ENCODE results near the gene THAP12. TPM values are rescaled to one million over a fixed set of nuclear protein-coding genes. Genes with fewer than 3 reads are reported as not detected.

THAP12 gene
- total RNA-seq, 1 experiment from 2014 or later: 102 TPM

DNA sequence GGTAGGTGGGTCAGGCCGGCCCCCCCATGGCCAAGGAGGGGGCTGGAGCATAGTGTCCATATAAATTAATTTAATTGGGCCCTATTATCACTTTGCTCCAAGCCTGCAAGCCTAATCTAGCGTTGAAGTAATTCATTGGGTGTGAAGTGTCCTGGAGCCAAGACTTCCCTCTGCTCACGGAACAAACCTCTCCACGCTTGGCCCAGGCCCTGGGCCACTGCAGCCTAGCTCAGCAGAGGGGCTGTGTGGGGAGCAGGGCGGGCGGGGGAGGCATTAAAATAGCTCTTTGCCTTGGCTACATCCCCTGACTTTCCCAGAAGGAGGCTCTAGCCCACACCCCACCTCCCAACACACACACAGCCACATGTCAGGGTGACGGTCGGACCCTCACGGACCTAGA, 73.5 kb downstream of the THAP12 start:
- H3K4me1 Mint-ChIP-seq (ENCODE audit: low read depth, unreplicated experiment): no peaks in the 10 kb centered on the region
- BruUV-seq (replicated peaks): no TSS peak
- Histone ChIP-seq H3K4me1 (no peaks in the 10 kb centered on the region), H3K4me3 (ENCODE audit: low read depth, low read length) (no peak overlapping the region), H3K27me3 (replicated peaks; ENCODE audit: control insufficient read depth, insufficient read depth, low read length) (no peaks in the 10 kb centered on the region), H3K9me3 (no peaks in the 10 kb centered on the region), H3K36me3 (ENCODE audit: control insufficient read depth, insufficient read depth, low read length) (no peaks in the 10 kb centered on the region)
- DNase-seq: no peak
- no peaks in the 10 kb centered on the region for H3K9me3 Mint-ChIP-seq (ENCODE audit: unreplicated experiment)
- H3K27me3 Mint-ChIP-seq (ENCODE audit: insufficient read depth, unreplicated experiment): no peaks in the 10 kb centered on the region
- no peaks in the 10 kb centered on the region for H3K36me3 Mint-ChIP-seq (ENCODE audit: insufficient read depth, unreplicated experiment)
- TF ChIP-seq CTCF (IDR thresholded peaks at IDR 0.05; ENCODE audit: insufficient read depth in 1 of 2, low read depth in 1 of 2, low read length in 1 of 2, severe bottlenecking in 1 of 2, unreplicated experiment in 1 of 2): no peak
- H3K4me3 Mint-ChIP-seq (ENCODE audit: unreplicated experiment): no peak overlapping the region
- ChIA-PET POLR2A (no interaction called here), CTCF (no interaction called here)
- no peak overlapping the region for H3K27ac Mint-ChIP-seq (ENCODE audit: unreplicated experiment)
- intact Hi-C loops (cut with micrococcal nuclease; ENCODE audit: unreplicated experiment): no loop called here

- no peak overlapping the region for H3K4me3 ChIP-seq (ENCODE audit: low read depth, low read length)
- CTCF ChIA-PET: interaction anchor here (1.4 to 1.9 kb wide), 2 partner anchors 10 to 95 kb away, joined by 7 to 9 read pairs; no protein-coding TSS in a partner anchor
- no peak for DNase-seq
- no peaks in the 10 kb centered on the region for H3K4me1 Mint-ChIP-seq (ENCODE audit: low read depth, unreplicated experiment)
- H3K4me3 Mint-ChIP-seq (ENCODE audit: unreplicated experiment): no peak overlapping the region
- POLR2A ChIA-PET: interaction anchor here (0.6 kb wide), 1 partner anchor 489 kb away, joined by 3 read pairs; no protein-coding TSS in a partner anchor
- H3K27me3 Mint-ChIP-seq (ENCODE audit: insufficient read depth, unreplicated experiment): no peaks in the 10 kb centered on the region
- TF ChIP-seq CTCF (IDR thresholded peaks at IDR 0.05; ENCODE audit: insufficient read depth in 1 of 2, low read depth in 1 of 2, low read length in 1 of 2, severe bottlenecking in 1 of 2, unreplicated experiment in 1 of 2): no peak
- intact Hi-C loops (cut with micrococcal nuclease; ENCODE audit: unreplicated experiment): no loop called here
- H3K4me1 ChIP-seq: no peaks in the 10 kb centered on the region
- H3K36me3 ChIP-seq (ENCODE audit: control insufficient read depth, insufficient read depth, low read length): no peaks in the 10 kb centered on the region
- no peaks in the 10 kb centered on the region for H3K27me3 ChIP-seq (replicated peaks; ENCODE audit: control insufficient read depth, insufficient read depth, low read length)
- H3K36me3 Mint-ChIP-seq (ENCODE audit: insufficient read depth, unreplicated experiment): no peaks in the 10 kb centered on the region
- H3K9me3 Mint-ChIP-seq (ENCODE audit: unreplicated experiment): no peaks in the 10 kb centered on the region
- H3K9me3 ChIP-seq: no peaks in the 10 kb centered on the region
- H3K27ac Mint-ChIP-seq (ENCODE audit: unreplicated experiment): no peak overlapping the region
- BruUV-seq (replicated peaks): no TSS peak
These were observed 77.5 kb downstream of the THAP12 start for GRCh38 chr11:76303399-76303798.

DNA sequence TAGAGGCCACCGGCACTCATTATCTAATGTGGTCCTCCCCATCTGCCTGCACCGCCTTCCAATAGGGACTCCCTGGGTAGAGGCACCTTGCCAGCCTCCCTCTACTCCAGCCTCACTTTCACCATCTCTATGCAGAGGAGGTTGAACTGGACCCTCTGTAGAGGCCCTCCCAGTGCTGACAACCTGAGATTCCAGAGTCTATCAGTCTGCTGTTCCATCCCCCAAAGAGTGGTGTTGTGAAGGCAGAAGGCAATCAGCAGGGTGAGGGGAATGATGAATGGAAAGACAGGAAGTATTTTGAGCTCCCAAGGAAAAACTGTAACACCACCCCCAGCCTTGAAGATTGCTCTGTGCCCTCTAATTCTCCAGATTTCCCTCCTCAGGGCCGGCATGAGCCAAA, 77.9 kb downstream of the THAP12 start:
- POLR2A ChIA-PET: no interaction called here
- H3K4me1 ChIP-seq: no peaks in the 10 kb centered on the region
- no peak overlapping the region for H3K4me3 ChIP-seq (ENCODE audit: low read depth, low read length)
- CTCF ChIA-PET: interaction anchor here (1.9 kb wide), 1 partner anchor 95 kb away, joined by 9 read pairs; no protein-coding TSS in a partner anchor
- BruUV-seq (replicated peaks): no TSS peak
- H3K27ac Mint-ChIP-seq (ENCODE audit: unreplicated experiment): no peak overlapping the region
- H3K36me3 ChIP-seq (ENCODE audit: control insufficient read depth, insufficient read depth, low read length): no peaks in the 10 kb centered on the region
- no peak overlapping the region for H3K4me3 Mint-ChIP-seq (ENCODE audit: unreplicated experiment)
- TF ChIP-seq CTCF (IDR thresholded peaks at IDR 0.05; ENCODE audit: insufficient read depth in 1 of 2, low read depth in 1 of 2, low read length in 1 of 2, severe bottlenecking in 1 of 2, unreplicated experiment in 1 of 2): no peak
- no peaks in the 10 kb centered on the region for H3K27me3 Mint-ChIP-seq (ENCODE audit: insufficient read depth, unreplicated experiment)
- no peaks in the 10 kb centered on the region for H3K9me3 ChIP-seq
- intact Hi-C loops (cut with micrococcal nuclease; ENCODE audit: unreplicated experiment): no loop called here
- no peaks in the 10 kb centered on the region for H3K4me1 Mint-ChIP-seq (ENCODE audit: low read depth, unreplicated experiment)
- H3K36me3 Mint-ChIP-seq (ENCODE audit: insufficient read depth, unreplicated experiment): no peaks in the 10 kb centered on the region
- H3K9me3 Mint-ChIP-seq (ENCODE audit: unreplicated experiment): no peaks in the 10 kb centered on the region
- H3K27me3 ChIP-seq (replicated peaks; ENCODE audit: control insufficient read depth, insufficient read depth, low read length): no peaks in the 10 kb centered on the region
- DNase-seq: no peak

Other genes starting within 250 kb of the THAP12 start
- gene WNT11, start 174.6 kb downstream of the THAP12 start, total RNA-seq (2022): 22.6 and 29.0 TPM in 2 replicates
- 13.0 and 15.8 TPM in 2 replicates for gene GVQW3, start 191 bp upstream of the THAP12 start, total RNA-seq (2022)
- gene EMSY, start 63.9 kb upstream of the THAP12 start, total RNA-seq (2022): 43.6 and 53.6 TPM in 2 replicates